ENCODE results near the gene ZC3H4.
A peak's percentile ranks its signal among the peaks of the same experiment; 100 is the strongest.

ZC3H4 gene

DNA sequence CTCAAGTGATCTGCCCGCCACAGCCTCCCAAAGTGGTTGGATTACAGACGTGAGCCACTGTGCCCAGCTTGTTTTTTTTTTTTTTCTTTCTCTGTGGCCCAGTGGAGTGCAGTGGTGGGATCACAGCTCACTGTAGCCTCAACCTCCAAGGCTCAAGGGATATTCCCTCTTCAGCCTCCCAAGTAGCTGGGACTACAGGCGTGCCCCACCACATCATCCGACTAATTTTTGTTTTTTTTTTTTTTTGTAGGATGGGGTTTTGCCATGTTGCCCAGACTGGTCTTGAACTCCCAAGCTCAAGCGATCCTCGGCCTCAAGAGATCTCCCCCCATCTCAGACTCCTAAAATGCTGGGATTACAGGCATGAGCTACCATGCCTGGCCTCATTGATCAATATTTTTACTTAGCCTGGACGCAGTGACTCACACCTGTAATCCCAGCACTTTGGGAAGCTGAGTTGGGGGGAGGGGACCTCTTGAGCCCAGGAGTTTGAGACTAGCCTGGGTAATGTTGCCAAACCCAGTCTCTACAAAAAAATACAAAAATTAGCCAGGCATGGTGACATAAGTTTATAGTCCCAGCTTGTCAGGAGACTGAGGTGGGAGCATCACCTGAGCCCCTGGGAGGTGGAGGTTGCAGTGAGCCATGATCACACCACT, 18.7 kb upstream of the ZC3H4 start:
- no peak for DNase-seq

DNA sequence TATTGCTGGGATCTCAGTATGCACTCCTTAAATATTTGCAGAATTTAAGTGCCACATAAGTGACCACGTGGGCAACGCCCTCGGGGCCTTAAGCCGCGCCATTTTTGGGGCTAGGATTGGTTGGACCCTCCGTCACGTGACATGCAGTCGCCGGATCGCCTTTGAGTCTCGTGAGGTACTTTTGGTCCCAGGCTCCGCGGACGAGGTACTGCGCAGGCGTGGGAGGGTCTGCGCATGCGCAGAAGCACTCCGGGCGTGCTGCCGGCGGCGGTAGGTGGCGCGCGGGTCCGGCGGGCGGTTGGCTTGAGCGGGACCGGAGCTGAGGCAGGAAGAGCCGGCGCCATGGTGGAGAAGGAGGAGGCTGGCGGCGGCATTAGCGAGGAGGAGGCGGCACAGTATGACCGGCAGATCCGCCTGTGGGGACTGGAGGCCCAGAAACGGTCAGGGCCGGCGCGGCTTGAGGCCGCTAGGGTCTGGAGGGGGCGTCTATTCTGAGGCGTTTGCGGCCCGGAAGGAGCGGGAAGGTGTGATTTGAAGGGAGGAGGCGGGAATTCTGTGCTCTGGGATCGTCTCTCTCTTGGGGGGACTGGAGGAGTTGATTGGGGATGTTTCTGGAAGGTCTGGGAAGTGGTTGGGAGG, 17.1 kb upstream of the ZC3H4 start, which contains the start of gene SAE1:
Gene SAE1 (plus strand): TSS at position 247 of the 639 bp plus-strand sequence. CDS start 96 bp downstream, at position 343.
- peak; percentile 94 for DNase-seq

DNA sequence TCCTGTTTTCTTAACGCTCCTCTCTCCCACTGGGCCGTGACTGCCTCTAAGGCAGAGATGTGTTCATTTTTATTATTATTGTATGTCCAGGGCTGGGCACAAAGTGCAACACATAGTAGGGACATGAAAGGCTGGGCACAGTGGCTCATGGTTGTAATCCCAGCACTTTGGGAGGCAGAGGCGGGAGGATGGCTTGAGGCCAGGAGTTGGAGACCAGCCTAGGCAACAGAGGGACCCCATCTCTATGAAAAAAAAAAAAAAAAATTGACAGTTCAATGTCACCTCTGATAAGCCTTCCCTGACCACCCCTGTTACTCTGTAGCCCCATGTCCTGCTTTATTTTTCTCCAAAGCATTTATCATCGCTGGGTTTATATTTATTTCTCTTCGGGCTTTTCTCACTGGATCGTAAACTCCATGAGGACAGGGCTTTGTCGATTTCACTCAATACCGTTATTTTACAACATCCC, 16.6 kb upstream of the ZC3H4 start:
- DNase-seq, result no peak

DNA sequence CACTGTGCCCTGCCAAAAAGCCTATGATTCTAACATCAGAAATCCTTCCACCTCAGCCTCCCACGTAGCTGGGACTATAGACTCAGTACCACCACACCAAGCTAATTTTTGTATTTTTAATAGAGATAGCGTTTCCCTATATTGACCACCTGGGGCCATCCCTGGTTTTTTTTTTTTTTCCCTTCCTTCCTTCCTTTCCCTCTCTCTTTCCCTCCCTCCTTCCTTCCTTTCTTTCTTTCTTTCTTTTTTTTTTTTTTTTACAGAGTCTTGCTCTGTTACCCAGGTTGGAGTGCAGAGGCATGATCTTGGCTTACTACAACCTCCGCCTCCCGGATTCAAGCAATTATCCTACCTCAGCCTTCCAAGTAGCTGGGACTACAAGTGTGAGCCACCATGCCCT, 16.0 kb upstream of the ZC3H4 start:
- DNase-seq, result no peak

DNA sequence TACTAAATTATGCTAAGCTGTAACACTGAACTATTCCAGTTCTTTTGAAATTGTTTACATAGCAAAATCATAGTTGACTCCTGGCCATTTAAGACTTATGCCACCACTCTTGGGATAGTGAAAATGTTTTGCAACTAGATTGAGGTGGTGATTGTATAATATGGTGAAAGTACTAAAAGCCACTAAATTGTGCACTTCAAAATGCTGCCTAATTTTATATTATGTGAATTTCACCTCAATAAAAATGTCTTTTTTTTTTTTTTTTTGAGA, 12.0 kb upstream of the ZC3H4 start:
- DNase-seq, result no peak

DNA sequence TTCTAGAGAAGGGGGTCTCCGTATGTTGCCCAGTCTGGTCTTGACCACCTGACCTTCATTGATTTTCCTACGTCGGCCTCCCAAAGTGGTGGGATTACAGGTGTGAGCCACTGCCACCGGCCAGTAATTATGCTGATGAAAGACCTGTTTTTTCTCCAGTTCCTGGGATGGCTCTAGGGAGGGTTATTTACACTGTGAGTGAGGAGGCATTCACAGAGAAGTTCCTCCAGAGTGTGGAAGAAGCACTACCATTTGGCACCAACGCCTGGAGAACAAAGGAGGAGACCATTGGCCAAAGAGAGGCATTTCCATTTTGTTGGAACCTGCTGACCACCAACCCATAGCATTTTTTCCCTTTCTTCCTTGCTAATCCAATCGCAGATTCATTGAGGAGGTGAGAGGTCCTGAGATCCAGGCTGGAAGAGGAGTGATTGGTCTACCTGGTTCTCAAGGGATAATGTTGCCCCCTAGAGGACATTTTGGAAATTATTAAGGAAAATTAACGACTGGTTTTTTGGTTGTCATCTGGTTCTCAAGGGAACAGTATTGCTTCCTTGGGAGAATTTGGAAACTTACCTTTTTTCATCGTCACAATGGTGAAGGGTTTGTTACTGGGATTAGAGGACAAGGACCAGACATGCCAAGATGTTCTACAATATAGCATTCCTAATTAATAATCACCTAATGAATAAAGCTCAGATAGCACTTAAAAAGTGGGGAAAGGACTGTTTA, 11.5 kb upstream of the ZC3H4 start:
- peak; percentile 90 for DNase-seq

DNA sequence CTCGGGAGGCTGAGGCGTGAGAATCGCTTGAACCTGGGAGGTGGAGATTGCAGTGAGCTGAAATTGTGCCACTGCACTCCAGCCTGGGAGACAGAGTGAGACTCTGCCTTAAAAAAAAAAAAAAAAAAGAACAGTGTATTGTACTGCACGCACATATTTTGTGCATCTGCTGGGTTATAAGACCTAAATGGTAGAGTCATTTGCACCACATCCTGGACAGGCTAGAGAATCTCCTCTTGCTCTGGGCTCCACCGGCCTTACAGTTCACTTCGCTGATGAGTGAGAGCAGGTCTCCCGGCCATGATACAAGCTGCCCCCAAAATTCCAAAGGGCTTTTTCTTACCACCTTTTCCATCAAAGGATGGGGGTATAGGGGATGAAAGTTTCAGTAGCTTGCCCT, 9.8 kb upstream of the ZC3H4 start:
- no peak for DNase-seq

DNA sequence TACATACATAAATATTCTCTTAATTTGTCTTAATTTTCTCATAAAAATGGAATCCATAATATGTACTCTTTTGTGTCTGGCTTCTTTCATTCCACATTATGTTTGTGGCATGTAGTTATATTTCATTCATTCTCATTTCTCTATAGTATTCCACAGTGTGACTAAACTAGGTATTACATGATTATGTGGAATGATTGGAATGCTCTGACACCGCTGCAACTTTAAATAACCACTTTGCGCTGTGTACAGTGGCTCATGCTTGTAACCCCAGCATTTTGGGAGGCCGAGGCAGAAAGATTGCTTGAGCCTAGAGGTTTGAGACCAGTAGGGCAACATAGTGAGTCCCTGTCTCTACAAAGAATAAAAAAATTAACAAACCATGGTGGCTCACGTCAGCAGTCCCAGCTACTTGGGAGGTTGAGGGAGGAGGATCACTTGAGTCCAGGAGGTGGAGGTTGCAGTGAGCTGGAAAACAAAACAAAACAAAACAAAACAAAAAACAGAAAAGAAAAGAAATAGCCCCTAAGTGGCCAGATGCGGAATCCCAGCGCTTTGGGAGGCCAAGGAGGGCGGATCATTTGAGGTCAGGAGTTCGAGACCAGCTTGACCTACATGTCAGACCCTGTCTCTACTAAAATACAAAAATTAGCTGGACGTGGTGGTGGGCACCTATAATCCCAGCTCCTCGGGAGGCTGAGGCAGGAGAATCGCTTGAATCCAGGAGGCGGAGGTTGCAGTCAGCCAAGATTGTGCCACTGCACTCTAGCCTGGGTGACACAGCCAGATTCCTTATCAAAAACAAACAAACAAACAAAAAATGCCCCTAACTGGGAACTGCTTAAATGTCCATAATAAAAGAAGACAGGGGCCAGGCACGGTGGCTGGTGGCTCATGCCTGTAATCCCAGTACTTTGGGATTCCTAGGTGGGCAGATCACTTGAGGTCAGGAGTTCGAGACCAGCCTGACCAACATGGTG, 9.1 kb upstream of the ZC3H4 start:
- no peak for DNase-seq

DNA sequence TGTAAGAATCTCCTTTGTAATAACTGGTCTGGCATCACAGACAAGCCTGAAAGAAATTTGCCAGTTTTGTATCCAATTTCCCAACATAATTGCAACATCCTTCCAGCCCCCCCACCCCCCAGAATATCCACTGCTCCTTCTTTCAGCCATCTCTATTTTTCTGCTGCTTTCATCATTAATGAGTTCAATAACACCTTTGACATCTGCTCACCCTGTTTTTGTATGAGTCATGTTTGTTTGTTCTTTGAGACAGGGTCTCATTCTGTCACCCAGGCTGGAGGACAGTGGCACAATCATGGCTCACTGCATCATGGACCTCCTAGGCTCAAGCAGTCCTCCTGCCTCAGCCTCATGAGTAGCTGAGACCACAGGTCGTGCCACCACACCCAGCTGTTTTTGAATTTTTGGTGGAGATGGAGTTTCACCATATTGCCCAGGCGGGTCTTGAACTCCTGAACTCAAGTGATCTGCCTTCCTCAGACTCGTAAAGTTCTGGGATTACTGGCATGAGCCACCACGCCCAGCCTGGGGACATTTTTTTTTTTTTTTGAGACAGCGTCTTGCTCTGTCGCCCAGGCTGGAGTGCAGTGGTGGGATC, 7.0 kb upstream of the ZC3H4 start:
- no peak for DNase-seq

DNA sequence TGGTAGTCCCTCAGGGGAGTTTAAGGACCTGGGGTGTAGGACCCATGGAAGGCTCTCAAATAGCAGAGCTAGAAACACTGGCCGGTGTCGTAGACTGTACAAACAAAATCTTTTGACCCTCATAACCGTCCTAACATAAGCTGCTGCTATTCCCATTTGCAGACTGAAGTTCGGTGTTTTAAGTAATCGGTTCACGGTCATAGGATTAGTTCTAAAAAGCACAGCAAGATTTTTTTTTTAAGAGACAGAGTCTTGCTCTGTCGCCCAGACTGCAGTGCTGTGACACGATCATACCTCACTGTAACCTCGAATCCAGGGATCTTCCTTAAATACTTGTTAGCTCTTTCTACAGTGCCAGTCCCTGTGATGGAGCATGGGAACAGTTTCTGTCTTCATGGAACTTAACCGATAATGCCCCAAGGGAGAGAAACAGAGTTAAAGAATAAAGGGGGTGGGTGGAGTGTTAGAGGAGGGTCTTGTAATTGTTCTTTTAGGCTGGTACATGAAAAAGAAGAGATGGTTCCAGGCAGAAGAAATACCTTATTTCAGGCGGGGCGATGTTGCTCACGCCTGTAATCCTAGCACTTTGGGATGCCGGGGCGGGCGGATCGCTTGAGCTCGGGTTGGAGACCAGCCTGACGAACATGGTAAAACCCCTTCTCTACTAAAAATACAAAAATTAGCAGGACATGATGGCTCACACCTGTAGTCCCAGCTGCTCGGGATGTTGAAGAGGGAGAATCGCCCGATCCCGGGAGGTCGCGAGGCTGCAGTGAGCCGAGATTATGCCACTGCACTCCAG, 475 bp upstream of the ZC3H4 start:
- no peak for DNase-seq

DNA sequence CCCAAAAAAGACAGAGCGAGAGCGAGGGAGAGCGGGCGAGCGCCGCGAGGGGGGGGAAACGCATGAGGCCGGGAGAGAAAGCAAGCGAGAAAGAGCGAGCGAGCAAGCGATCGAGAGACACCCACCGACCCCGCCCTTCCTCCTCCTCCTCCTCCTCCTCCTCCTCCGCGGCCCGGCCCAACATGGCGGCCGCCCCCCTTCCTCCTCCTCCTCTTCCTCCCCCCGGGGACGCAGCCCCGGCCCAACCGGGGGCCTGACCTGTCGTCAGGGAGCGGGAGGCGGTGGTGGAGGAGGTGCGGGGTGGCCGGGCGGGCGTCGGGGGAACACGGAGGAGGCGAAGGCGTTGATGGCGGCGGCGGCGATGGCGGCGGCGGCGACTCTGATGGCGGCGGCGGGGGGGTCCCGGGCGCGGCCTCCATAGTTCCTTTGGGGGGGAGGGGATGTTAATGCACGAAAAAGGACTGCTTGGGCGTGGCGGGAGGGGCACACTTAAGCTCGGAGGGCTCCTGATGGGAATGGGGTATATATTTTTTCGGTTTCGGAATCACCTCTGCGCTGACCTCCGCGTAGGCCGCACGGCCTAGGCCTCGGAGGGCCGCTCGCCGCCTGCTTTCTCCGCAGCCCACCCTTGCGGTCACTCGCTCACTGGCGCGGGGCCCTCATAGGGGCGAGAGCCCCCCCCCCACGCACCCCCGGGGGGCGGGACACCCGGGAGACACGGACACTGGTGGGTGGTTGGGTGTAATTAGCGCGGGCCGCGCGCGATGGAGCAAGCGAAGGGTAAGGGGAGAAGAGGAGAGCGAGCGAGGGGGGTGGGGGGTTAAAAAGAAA, 1.2 kb downstream of the ZC3H4 start:
- DNase-seq, result peak; percentile 59

DNA sequence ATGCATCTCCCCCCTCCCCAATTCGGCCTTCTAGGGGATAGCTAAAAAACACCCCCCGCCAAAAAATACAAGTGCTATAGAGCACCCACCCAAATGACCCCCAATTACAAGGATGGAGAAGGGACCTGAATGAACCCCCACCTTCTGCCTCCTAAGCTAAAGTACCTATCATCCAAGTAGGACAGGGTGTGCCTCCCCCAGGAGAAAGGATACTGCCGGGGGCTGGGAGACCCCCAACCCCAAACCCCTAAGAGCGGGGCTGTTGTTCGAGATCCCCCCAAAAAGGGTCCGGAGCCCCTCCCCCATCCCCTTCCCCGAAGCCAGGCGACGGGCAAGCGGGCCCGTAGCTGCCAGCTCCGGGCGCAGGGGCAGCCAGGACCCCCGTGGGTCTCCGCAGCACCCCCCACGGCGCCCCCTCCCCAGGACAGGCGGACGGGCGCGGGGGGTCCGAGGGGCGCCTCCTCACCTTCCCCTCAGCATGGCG, 1.9 kb downstream of the ZC3H4 start:
- no peak for DNase-seq

DNA sequence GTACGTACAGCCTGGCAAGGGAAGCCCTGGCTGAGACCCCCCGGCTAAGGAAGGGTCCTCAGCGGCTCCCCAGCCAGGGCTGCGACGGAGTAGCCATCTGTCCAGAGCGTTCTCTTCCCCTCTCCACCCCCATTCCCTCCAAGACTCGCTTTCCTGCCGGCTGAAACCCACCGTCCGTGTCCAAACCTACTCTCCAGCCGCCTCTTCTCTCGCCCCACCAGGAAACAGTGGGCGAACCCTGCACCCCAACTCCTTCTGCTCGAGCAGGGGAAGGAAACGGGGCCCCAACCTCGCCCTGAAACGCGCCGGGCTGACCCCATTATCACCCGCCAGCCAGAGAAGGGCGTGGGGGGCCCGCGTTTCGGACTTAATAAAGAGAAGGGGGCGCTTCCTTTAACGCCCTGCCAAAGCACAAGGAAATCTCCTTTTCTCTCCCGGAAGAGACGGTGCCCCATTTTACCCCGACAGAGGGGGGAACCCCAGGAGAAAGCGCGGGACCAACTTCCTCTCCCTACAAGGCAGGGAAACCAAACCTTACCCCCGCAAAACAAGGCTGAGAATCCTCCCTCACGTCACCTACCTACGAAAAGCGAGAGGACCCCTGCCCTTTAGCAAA, 2.5 kb downstream of the ZC3H4 start:
- DNase-seq, result no peak

DNA sequence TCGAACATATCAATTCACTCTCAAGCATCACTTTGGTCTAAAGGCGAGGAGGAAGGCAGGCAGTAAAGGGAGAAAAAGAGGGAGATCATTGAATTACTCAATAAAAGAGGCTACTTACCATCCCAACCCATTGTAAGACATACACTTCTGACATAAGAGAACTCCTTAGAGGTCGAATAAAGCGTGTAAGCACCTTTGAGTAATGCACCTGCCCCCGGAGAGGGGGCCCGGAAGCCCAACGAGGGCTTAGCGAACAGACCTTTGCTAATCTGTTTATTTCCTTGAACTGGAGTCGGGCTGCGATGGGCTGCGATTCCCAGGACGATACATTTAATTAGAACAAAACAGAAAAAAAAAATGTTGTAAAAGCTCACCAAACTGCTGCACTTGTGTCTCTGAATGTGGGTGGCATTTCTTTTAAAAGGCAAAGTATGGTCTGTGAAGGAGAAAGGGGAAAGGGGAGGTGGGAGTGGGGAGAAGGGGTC, 3.0 kb downstream of the ZC3H4 start:
- DNase-seq, result no peak

DNA sequence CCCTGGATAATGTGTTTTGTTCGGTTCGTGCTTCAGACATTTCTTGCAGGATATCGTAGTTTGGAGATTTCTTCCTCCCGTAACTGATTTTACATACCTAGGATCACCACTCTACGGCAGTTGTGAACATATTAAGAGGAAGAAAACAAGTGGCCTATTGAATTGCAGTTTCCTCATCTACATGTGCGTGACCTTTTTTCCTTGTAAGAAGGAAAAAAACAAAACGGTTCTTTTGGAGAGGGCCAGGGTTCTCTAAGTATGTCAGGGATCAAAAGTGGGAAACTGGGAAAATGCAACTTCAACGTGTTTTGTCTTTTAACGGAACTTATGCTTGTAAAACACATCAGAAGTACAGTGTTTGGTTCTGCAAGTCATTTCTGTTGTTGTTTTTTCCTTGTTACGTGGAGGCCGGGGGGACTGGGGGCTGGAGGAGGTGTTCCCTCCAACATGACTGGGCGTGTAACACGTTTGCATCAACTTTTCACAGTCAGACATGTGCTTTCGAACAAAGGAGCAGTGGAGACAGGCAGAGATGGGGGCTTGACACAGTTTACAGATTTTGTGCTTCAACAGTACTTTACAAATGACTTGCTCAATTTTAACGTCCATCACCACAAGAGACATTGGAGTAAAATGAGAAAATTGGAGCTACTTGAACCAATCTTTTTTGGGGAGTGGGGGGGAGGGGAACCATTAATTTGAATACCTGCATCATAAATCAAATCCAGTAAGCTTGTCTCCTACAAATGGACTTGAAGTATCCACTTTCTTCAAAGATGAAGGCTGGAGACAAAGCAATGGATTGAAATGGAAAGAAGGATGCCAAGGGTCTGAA, 3.8 kb downstream of the ZC3H4 start:
- DNase-seq, result no peak

DNA sequence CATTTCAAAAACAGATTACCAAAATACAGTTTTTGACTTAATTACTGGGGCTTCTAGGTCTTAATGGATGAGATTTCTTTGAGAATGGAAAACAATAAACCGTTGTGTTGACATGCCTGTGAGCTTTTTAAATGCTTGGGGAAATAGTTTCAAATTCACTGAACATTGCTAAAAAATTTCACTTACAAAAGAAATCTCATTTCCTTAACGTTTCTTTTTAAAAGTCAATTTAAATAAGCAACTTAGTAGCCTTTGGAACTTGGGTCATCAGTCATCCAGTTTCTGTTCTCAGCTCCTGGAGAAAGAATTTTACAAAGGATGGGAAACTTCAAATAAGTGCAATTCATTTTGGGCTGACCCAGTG, 4.4 kb downstream of the ZC3H4 start:
- DNase-seq, result no peak

DNA sequence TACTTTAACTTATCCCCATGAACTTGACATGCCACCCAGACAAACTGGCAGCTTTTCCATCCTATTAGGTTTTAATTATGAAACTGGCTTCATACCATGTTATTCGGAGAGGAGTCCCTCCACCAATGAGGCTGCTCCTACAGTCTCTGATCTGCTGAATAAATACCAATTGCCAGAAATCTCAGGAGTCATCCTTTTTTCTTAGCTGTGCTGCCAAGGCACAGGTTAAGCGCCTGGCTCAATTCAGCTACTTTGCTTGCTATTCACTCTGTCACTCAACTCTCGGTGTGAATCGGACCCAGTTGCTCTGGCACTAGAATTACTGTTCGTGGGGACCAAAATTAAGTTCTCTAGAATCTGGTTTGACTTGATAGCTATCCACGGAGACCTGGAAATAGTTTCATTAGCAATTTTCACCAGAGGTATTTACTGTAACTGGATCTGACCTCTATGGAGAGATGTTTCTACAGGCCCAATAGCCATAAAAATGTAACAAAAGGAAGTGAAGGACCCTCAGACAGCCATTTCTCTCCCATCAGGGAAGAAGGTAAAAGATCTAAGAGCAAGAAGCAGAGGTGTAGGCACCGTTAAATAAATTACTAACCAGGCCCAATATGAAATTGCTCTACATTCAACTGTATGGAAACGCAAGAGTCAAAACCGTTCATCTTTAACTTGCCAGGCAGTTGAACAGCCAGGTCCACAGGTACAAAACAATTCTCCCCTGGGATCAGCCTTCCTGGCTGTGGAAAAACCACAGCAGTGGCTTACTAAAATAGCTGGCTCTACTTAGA, 5.4 kb downstream of the ZC3H4 start:
- no peak for DNase-seq

DNA sequence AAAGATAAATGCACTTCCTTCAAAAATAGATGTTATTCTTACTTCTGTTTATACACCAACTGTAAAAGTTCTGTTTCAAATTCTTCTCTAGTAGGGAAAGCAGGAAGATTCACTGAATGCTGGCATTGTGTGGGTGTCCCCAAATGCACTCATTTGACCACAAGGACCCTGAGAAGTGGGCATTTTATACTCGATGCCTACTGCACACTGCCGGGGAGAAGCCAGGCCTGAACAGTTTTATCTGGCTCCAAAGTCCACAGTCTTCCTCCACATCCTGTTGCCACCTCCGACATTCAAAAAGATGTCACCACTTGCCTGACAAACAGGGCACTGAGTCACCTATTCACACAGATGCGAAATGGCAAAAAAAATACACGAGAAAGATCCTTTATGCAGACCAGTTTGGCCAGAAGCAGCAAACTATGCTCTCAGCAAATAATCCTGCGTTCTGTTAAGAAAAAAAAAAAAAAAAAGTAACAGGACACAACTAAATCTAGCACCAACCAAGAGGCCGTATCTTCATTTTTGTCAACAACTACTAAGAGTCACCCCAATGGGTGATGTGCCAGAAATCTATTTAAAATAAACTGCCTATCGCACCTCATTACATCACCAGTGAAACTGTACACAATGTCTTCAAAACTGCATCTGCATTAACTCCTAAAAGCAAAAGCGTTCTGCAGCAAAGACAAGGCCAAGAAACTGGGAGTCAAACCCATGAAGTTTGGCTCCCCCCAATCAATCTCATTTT, 6.2 kb downstream of the ZC3H4 start:
- DNase-seq, result no peak

Measured in NCI-H748 treated with DMSO at 0.1 percent for 48 hours (cell line).